ENCODE results near the gene MYO15A. TPM values are rescaled to one million over a fixed set of nuclear protein-coding genes. Genes with fewer than 3 reads are reported as not detected.

Gene MYO15A
- total and polyA plus RNA-seq, 8 donors, result 0.31 to 10.5 (median 0.50) TPM; not detected in 1

GRCh38 chr17:18146259-18146658 is 37.7 kb downstream of the MYO15A start:
- Histone ChIP-seq H3K36me3 (no peaks in the 10 kb centered on the region), H3K27me3 (peaks cover 0 to 24% (median 0%) of the 10 kb centered on the region in 3 donors), H3K4me3 (no peak overlapping the region), H3K27ac (no peak overlapping the region), H3K9me3 (no peaks in the 10 kb centered on the region), H3K4me1 (peaks cover 0 to 6% (median 2%) of the 10 kb centered on the region in 4 donors)
- WGBS, 5 donors, result 94 to 96% (median 95%) methylated on average over 2 of the region's 2 CpGs
- TF ChIP-seq EP300 (IDR thresholded peaks at IDR 0.05) (no peak), POLR2AphosphoS5 (IDR thresholded peaks at IDR 0.05) (no peak), POLR2A (IDR thresholded peaks at IDR 0.05) (no peak)
- TF ChIP-seq, protein P1, sequence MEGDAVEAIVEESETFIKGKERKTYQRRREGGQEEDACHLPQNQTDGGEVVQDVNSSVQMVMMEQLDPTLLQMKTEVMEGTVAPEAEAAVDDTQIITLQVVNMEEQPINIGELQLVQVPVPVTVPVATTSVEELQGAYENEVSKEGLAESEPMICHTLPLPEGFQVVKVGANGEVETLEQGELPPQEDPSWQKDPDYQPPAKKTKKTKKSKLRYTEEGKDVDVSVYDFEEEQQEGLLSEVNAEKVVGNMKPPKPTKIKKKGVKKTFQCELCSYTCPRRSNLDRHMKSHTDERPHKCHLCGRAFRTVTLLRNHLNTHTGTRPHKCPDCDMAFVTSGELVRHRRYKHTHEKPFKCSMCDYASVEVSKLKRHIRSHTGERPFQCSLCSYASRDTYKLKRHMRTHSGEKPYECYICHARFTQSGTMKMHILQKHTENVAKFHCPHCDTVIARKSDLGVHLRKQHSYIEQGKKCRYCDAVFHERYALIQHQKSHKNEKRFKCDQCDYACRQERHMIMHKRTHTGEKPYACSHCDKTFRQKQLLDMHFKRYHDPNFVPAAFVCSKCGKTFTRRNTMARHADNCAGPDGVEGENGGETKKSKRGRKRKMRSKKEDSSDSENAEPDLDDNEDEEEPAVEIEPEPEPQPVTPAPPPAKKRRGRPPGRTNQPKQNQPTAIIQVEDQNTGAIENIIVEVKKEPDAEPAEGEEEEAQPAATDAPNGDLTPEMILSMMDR (IDR thresholded peaks at IDR 0.05), result no peak
- intact Hi-C loops (cut with DNase I; ENCODE audit: low total_unique reads), result no loop called here
- no peak for DNase-seq

DNA sequence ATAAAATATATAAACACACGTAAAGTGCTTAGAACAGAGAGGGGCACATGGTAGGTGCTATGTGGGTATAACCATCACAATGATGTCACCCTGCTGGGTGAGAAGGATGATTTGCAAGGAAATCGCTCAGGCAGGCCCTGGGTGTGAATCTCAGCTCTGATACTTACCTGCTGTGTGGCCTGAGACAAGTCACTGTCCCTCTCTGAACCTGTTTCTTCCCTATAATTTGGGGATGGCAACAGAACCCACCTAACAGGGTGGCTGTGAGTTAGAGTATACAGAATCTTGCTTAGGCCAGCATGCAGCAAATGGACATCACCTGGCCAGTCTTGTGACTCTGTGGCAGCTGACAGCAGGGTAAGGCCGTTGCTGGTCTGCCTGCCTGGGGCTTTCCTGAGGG is 38.4 kb downstream of the MYO15A start:
- WGBS, 5 donors, result 76 to 92% (median 83%) methylated on average over 3 of the region's 3 CpGs
- H3K4me1 ChIP-seq, result no peaks in the 10 kb centered on the region
- intact Hi-C loops (cut with DNase I; ENCODE audit: low total_unique reads), result no loop called here

DNA sequence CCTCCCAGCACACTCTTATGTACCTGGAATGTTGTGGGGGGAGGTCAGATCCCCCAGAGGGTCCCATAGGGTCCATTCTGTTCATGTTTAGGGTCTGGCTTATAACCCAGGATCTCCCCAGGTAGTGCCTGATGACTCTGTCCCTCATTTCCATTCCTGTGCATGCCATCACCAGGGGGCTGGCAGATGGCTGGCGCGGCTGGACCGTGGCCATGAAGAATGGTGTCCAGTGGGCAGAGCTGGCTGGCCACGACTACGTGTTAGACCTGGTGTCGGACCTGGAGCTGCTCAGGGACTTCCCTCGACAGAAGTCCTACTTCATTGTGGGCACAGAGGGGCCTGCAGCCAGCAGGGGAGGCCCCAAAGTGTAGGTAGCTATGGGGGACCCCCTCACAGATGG is 40.0 kb downstream of the MYO15A start:
- Histone ChIP-seq H3K9me3 (no peaks in the 10 kb centered on the region), H3K4me1 (peaks cover 6 to 12% (median 9%) of the 10 kb centered on the region in 4 donors), H3K4me3 (no peak overlapping the region), H3K36me3 (no peaks in the 10 kb centered on the region), H3K27ac (no peak overlapping the region), H3K27me3 (peaks cover 0 to 3% (median 0%) of the 10 kb centered on the region in 3 donors)
- intact Hi-C loops (cut with DNase I; ENCODE audit: low total_unique reads), result no loop called here
- DNase-seq, result no peak
- WGBS, 5 donors, result 89 to 96% (median 91%) methylated on average over 7 of the region's 7 CpGs
- TF ChIP-seq POLR2A (IDR thresholded peaks at IDR 0.05), result no peak
- no peak for TF ChIP-seq EP300 (IDR thresholded peaks at IDR 0.05)
- TF ChIP-seq, protein P1 (IDR thresholded peaks at IDR 0.05), result no peak
- no peak for TF ChIP-seq POLR2AphosphoS5 (IDR thresholded peaks at IDR 0.05)

More for the DNA sequence above, 38.4 kb downstream of the MYO15A start:
- no peaks in the 10 kb centered on the region for H3K36me3 ChIP-seq
- no peak overlapping the region for H3K27ac ChIP-seq
- peaks cover 0 to 18% (median 0%) of the 10 kb centered on the region in 3 donors for H3K27me3 ChIP-seq
- H3K4me3 ChIP-seq, result no peak overlapping the region
- no peak for DNase-seq
- no peak for TF ChIP-seq POLR2A (IDR thresholded peaks at IDR 0.05)
- no peaks in the 10 kb centered on the region for H3K9me3 ChIP-seq

- no peak overlapping the region for H3K27ac ChIP-seq
- DNase-seq, result no peak
- H3K27me3 ChIP-seq, result no peaks in the 10 kb centered on the region
- H3K36me3 ChIP-seq, result no peaks in the 10 kb centered on the region
- no peaks in the 10 kb centered on the region for H3K9me3 ChIP-seq
- WGBS, 5 donors, result 80 to 90% (median 84%) methylated on average over 1 to 9 of the region's 9 CpGs
- H3K4me3 ChIP-seq, result no peak overlapping the region
- TF ChIP-seq EP300 (IDR thresholded peaks at IDR 0.05) (no peak), POLR2AphosphoS5 (IDR thresholded peaks at IDR 0.05) (no peak), POLR2A (IDR thresholded peaks at IDR 0.05) (no peak)
- TF ChIP-seq, protein P1 (IDR thresholded peaks at IDR 0.05), result no peak
- intact Hi-C loops (cut with DNase I; ENCODE audit: low total_unique reads), result no loop called here
- H3K4me1 ChIP-seq, result peaks cover 6 to 19% (median 14%) of the 10 kb centered on the region in 4 donors
These were observed 42.7 kb downstream of the MYO15A start for GRCh38 chr17:18151290-18151689.

DNA sequence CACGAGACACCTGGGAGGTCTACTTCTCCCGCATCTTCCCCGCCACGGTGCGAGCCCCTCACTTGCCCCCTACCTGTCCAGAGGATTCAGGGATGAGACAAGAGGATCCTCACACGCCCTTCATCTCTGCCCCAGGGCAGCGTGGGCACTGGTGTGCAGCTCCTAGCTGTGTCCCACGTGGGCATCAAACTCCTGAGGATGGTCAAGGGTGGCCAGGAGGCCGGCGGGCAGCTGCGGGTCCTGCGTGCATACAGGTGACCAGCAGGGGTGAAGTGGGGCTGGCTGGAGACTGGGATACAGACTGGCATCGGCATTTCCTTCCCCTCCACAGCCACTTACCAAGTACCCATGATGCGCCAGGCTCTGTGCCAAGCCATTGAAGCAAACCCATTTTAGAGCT is 46.6 kb downstream of the MYO15A start:
- DNase-seq, result no peak
- no peaks in the 10 kb centered on the region for H3K27me3 ChIP-seq
- intact Hi-C loops (cut with DNase I; ENCODE audit: low total_unique reads), result no loop called here
- TF ChIP-seq EP300 (IDR thresholded peaks at IDR 0.05) (no peak), POLR2A (IDR thresholded peaks at IDR 0.05) (no peak), POLR2AphosphoS5 (IDR thresholded peaks at IDR 0.05) (no peak)
- TF ChIP-seq, protein P1 (IDR thresholded peaks at IDR 0.05), result no peak
- H3K4me3 ChIP-seq, result no peak overlapping the region
- peaks cover 19 to 40% (median 33%) of the 10 kb centered on the region in 4 donors for H3K4me1 ChIP-seq
- H3K36me3 ChIP-seq, result no peaks in the 10 kb centered on the region
- no peaks in the 10 kb centered on the region for H3K9me3 ChIP-seq
- no peak overlapping the region for H3K27ac ChIP-seq
- WGBS, 5 donors, result 90 to 95% (median 91%) methylated on average over 12 to 14 of the region's 14 CpGs

Measured in stomach (tissue), 9 donors.